GM12878 (cell line): ENCODE measurements around the gene TRIP4. TPM values are rescaled to one million over a fixed set of nuclear protein-coding genes. Genes with fewer than 3 reads are reported as not detected.

ENCODE experiments used
- BCLAF1 ChIP-seq: fragments of 450-650 bp; IDR thresholded peaks from 2 replicates; pipeline ENCODE4 v1.6.1; 2017; ENCODE audit warnings: antibody characterized with exemption, mild to moderate bottlenecking, moderate library complexity
- NFYA ChIP-seq: IDR thresholded peaks from 2 replicates; pipeline ENCODE4 v1.6.1; 2011; ENCODE audit warnings: low read depth, mild to moderate bottlenecking, low read length, improper control_type of control experiment, borderline replicate concordance
- SRF ChIP-seq, 2 experiments: IDR thresholded peaks; 2 replicates each; pipeline ENCODE4 v1.6.1; 2011; ENCODE audit warnings: low read depth in 2 of 2, low read length in 2 of 2, mild to moderate bottlenecking in 1 of 2, moderate library complexity in 1 of 2
- polyA plus RNA-seq, 11 experiments: library from polyadenylated mRNA; depleted of rRNA in 4 of 11; unstranded in 6 of 11; stranded (reverse) in 5 of 11; fragments of >200 nt; fragmentation: Nextera tagmentation in 4 of 11; fragmentation: Illumina TruSeq in 1 of 11; extraction: Ambion mirVana in 4 of 11; extraction: Trizol in 1 of 11; gene quantifications; 1 replicate in 1 of 11; 2 replicates in 10 of 11; pipeline versions ENCODE4 v1.2.1 to v1.2.3, GENCODE V29; 2011 to 2016; ENCODE audit warnings: inconsistent platforms in 2 of 11, missing spikeins in 2 of 11, low read depth in 1 of 11
- small RNA-seq: library from RNA; depleted of rRNA; stranded (forward); fragments of <200 nt; gene quantifications from one replicate; pipeline ENCODE3, GENCODE V24; 2014
- total RNA-seq, 4 experiments: library from RNA; depleted of rRNA in 3 of 4; stranded (reverse); fragments of >200 nt in 3 of 4; fragmentation: Illumina TruSeq in 1 of 4; extraction: Trizol in 1 of 4; gene quantifications; 2 replicates each; pipeline versions ENCODE4 v1.2.1 to v1.2.3, GENCODE V29; 2013 to 2021

TRIP4 gene
- total and polyA plus RNA-seq, 10 of the 15 experiments (the other 5 are each of a cell fraction or from before 2014, with no cell fraction given): 6.4 to 24.5 (median 20.0) TPM

- TF ChIP-seq SRF (IDR thresholded peaks at IDR 0.05; ENCODE audit: low read depth in 2 of 2, low read length in 2 of 2) (no peak), BCLAF1 (no peak), NFYA (no peak)
Measured at GRCh38 chr15:64503640-64504039, 116.0 kb downstream of the TRIP4 start (continued).

Small RNA genes within 50 kb of the gene (small RNA-seq; reads per million reads assigned to genes)
- gene RF00019 (not detected), gene RF00554 (not detected)

Other genes starting within 250 kb of the TRIP4 start
- gene SNX22, start 236.1 kb upstream of the TRIP4 start, total RNA-seq (2014; rRNA removed): 23.2 and 25.7 TPM in 2 replicates
- gene SNX22, start 236.1 kb upstream of the TRIP4 start, total RNA-seq (2014; rRNA removed; fragmentation: Illumina TruSeq; extraction: Trizol): 11.1 and 12.2 TPM in 2 replicates
- 23.2 and 26.1 TPM in 2 replicates for gene SNX22, start 236.1 kb upstream of the TRIP4 start, total RNA-seq (2021)
- 3.2 and 4.4 TPM in 2 replicates for gene SNX22, start 236.1 kb upstream of the TRIP4 start, polyA plus RNA-seq (2011; rRNA removed)
- 6.6 and 10.4 TPM in 2 replicates for gene SNX22, start 236.1 kb upstream of the TRIP4 start, polyA plus RNA-seq (2014; fragmentation: Illumina TruSeq; extraction: Trizol)
- gene SNX22, start 236.1 kb upstream of the TRIP4 start, polyA plus RNA-seq (2014; fragmentation: Nextera tagmentation; extraction: Ambion mirVana): 1 to 10 TPM; 6.3 to 6.8 TPM
- gene SNX22, start 236.1 kb upstream of the TRIP4 start, polyA plus RNA-seq (2014; rRNA removed): 26.1 and 29.0 TPM in 2 replicates
- gene SNX22, start 236.1 kb upstream of the TRIP4 start, polyA plus RNA-seq (2016; fragmentation: Nextera tagmentation; extraction: Ambion mirVana): 1 to 10 TPM; 6.4 to 6.9 TPM
- 336 and 349 TPM in 2 replicates for gene PPIB, start 224.8 kb upstream of the TRIP4 start, total RNA-seq (2014; rRNA removed)
- gene PPIB, start 224.8 kb upstream of the TRIP4 start, total RNA-seq (2014; rRNA removed; fragmentation: Illumina TruSeq; extraction: Trizol): 401 and 446 TPM in 2 replicates
- 404 and 424 TPM in 2 replicates for gene PPIB, start 224.8 kb upstream of the TRIP4 start, total RNA-seq (2021)
- 281 and 344 TPM in 2 replicates for gene PPIB, start 224.8 kb upstream of the TRIP4 start, polyA plus RNA-seq (2011; rRNA removed)
- 284 and 570 TPM in 2 replicates for gene PPIB, start 224.8 kb upstream of the TRIP4 start, polyA plus RNA-seq (2014; fragmentation: Illumina TruSeq; extraction: Trizol)
- gene PPIB, start 224.8 kb upstream of the TRIP4 start, polyA plus RNA-seq (2014; fragmentation: Nextera tagmentation; extraction: Ambion mirVana): 100 to 1,000 TPM; 831 to 858 TPM
- 393 and 399 TPM in 2 replicates for gene PPIB, start 224.8 kb upstream of the TRIP4 start, polyA plus RNA-seq (2014; rRNA removed)
- 100 to 1,000 TPM; 915 to 936 TPM for gene PPIB, start 224.8 kb upstream of the TRIP4 start, polyA plus RNA-seq (2016; fragmentation: Nextera tagmentation; extraction: Ambion mirVana)
- 10.8 and 11.2 TPM in 2 replicates for gene CSNK1G1, start 31.7 kb upstream of the TRIP4 start, total RNA-seq (2014; rRNA removed)
- 18.0 and 18.2 TPM in 2 replicates for gene CSNK1G1, start 31.7 kb upstream of the TRIP4 start, total RNA-seq (2014; rRNA removed; fragmentation: Illumina TruSeq; extraction: Trizol)
- gene CSNK1G1, start 31.7 kb upstream of the TRIP4 start, total RNA-seq (2021): 15.1 and 16.7 TPM in 2 replicates
- 23.4 and 28.9 TPM in 2 replicates for gene CSNK1G1, start 31.7 kb upstream of the TRIP4 start, polyA plus RNA-seq (2011; rRNA removed)
- gene CSNK1G1, start 31.7 kb upstream of the TRIP4 start, polyA plus RNA-seq (2014; fragmentation: Illumina TruSeq; extraction: Trizol): 13.9 and 14.0 TPM in 2 replicates
- 1 to 10 TPM; 6.1 to 6.2 TPM for gene CSNK1G1, start 31.7 kb upstream of the TRIP4 start, polyA plus RNA-seq (2014; fragmentation: Nextera tagmentation; extraction: Ambion mirVana)
- 8.0 and 8.5 TPM in 2 replicates for gene CSNK1G1, start 31.7 kb upstream of the TRIP4 start, polyA plus RNA-seq (2014; rRNA removed)
- gene CSNK1G1, start 31.7 kb upstream of the TRIP4 start, polyA plus RNA-seq (2016; fragmentation: Nextera tagmentation; extraction: Ambion mirVana): 10 to 100 TPM; 19.8 to 21.2 TPM
- 171 and 200 TPM in 2 replicates for gene PCLAF, start 6.4 kb upstream of the TRIP4 start, total RNA-seq (2014; rRNA removed)
- gene PCLAF, start 6.4 kb upstream of the TRIP4 start, total RNA-seq (2014; rRNA removed; fragmentation: Illumina TruSeq; extraction: Trizol): 79.0 and 80.1 TPM in 2 replicates
- gene PCLAF, start 6.4 kb upstream of the TRIP4 start, total RNA-seq (2021): 88.6 and 90.6 TPM in 2 replicates
- gene PCLAF, start 6.4 kb upstream of the TRIP4 start, polyA plus RNA-seq (2011; rRNA removed): 368 and 467 TPM in 2 replicates
- gene PCLAF, start 6.4 kb upstream of the TRIP4 start, polyA plus RNA-seq (2014; fragmentation: Illumina TruSeq; extraction: Trizol): 293 and 408 TPM in 2 replicates
- 100 to 1,000 TPM; 508 to 627 TPM for gene PCLAF, start 6.4 kb upstream of the TRIP4 start, polyA plus RNA-seq (2014; fragmentation: Nextera tagmentation; extraction: Ambion mirVana)
- gene PCLAF, start 6.4 kb upstream of the TRIP4 start, polyA plus RNA-seq (2014; rRNA removed): 283 and 318 TPM in 2 replicates
- 100 to 1,000 TPM; 376 to 393 TPM for gene PCLAF, start 6.4 kb upstream of the TRIP4 start, polyA plus RNA-seq (2016; fragmentation: Nextera tagmentation; extraction: Ambion mirVana)
- gene ZNF609, start 72.7 kb downstream of the TRIP4 start, total RNA-seq (2014; rRNA removed): 13.4 and 14.1 TPM in 2 replicates
- gene ZNF609, start 72.7 kb downstream of the TRIP4 start, total RNA-seq (2014; rRNA removed; fragmentation: Illumina TruSeq; extraction: Trizol): 15.5 and 16.2 TPM in 2 replicates
- gene ZNF609, start 72.7 kb downstream of the TRIP4 start, total RNA-seq (2021): 34.1 and 35.3 TPM in 2 replicates
- gene ZNF609, start 72.7 kb downstream of the TRIP4 start, polyA plus RNA-seq (2011; rRNA removed): 19.0 and 30.8 TPM in 2 replicates
- gene ZNF609, start 72.7 kb downstream of the TRIP4 start, polyA plus RNA-seq (2014; fragmentation: Illumina TruSeq; extraction: Trizol): 20.5 and 22.6 TPM in 2 replicates
- 1 to 10 TPM; 5.1 to 7.4 TPM for gene ZNF609, start 72.7 kb downstream of the TRIP4 start, polyA plus RNA-seq (2014; fragmentation: Nextera tagmentation; extraction: Ambion mirVana)
- 13.1 and 15.4 TPM in 2 replicates for gene ZNF609, start 72.7 kb downstream of the TRIP4 start, polyA plus RNA-seq (2014; rRNA removed)
- gene ZNF609, start 72.7 kb downstream of the TRIP4 start, polyA plus RNA-seq (2016; fragmentation: Nextera tagmentation; extraction: Ambion mirVana): 1 to 10 TPM; 7.0 to 7.7 TPM